Astrocyte of the cerebellum (primary cell): Measurements from ENCODE around the gene USP7.
"Not testable (repeated sequence)": the region's sequence is repeated elsewhere in the genome, so short reads cannot be mapped to it uniquely, and the experiment has no call there.

Source experiments
- DNase-seq: peaks from one replicate; pipeline ENCODE4 v3.0.0-alpha.2; 2011; ENCODE audit warnings: low read depth
- H3K4me3 ChIP-seq: 2 replicates; pipeline ENCODE4 v1.5.1; 2011; ENCODE audit warnings: mild to moderate bottlenecking, low read depth, low read length, moderate library complexity
- CTCF ChIP-seq: IDR thresholded peaks from 2 replicates; pipeline ENCODE4 v1.5.1; 2012; ENCODE audit warnings: low read length, low read depth, moderate library complexity, mild to moderate bottlenecking; ENCODE audit errors: missing control alignments
- in situ Hi-C: cut with HindIII; loops from 2 replicates; pipeline ENCODE4 v1.10.0; 2017; ENCODE audit warnings: low sequenced_read_pairs

Gene USP7

GRCh38 chr16:8996891-8997290, 33.2 kb upstream of the USP7 start:
- TF ChIP-seq CTCF = no peak
- in situ Hi-C loops = loop anchor here (5.0 kb wide), 1 partner anchor 70 kb away; no protein-coding TSS in a partner anchor
- DNase-seq = no peak
- no peak overlapping the region for H3K4me3 ChIP-seq

- in situ Hi-C loops = no loop called here
- H3K4me3 ChIP-seq = no peak overlapping the region
- no peak for TF ChIP-seq CTCF
- no peak for DNase-seq
These were observed 26.7 kb upstream of the USP7 start for GRCh38 chr16:8990445-8990844.

- no peak for DNase-seq
- in situ Hi-C loops = no loop called here
These were observed 25.6 kb upstream of the USP7 start for GRCh38 chr16:8989099-8989878.

GRCh38 chr16:8986818-8987191, 23.1 kb upstream of the USP7 start:
- in situ Hi-C loops = no loop called here
- no peak for TF ChIP-seq CTCF
- DNase-seq = no peak
- no peak overlapping the region for H3K4me3 ChIP-seq

More at GRCh38 chr16:8989099-8989878, 25.6 kb upstream of the USP7 start:
- H3K4me3 ChIP-seq = no peak overlapping the region
- TF ChIP-seq CTCF = no peak

GRCh38 chr16:8986111-8986510, 22.4 kb upstream of the USP7 start:
- in situ Hi-C loops = no loop called here
- no peak for DNase-seq
- H3K4me3 ChIP-seq = no peak overlapping the region
- TF ChIP-seq CTCF = no peak

- in situ Hi-C loops = no loop called here
- no peak overlapping the region for H3K4me3 ChIP-seq
- no peak for DNase-seq
- no peak for TF ChIP-seq CTCF
These were observed 19.1 kb upstream of the USP7 start for GRCh38 chr16:8982816-8983215.

- in situ Hi-C loops, DNase-seq, H3K4me3 ChIP-seq: not testable (repeated sequence)
These were observed 18.2 kb upstream of the USP7 start for GRCh38 chr16:8981901-8982300.

- in situ Hi-C loops, DNase-seq: not testable (repeated sequence)
These were observed 12.5 kb upstream of the USP7 start for GRCh38 chr16:8976189-8976588.

More at GRCh38 chr16:8976189-8976588, 12.5 kb upstream of the USP7 start:
- H3K4me3 ChIP-seq = not testable (repeated sequence)
